ENCODE results near the gene SLC34A1. TPM values are rescaled to one million over a fixed set of nuclear protein-coding genes. Genes with fewer than 3 reads are reported as not detected.

The SLC34A1 gene
- total RNA-seq, 2 donors from 2014 or later = not detected

DNA sequence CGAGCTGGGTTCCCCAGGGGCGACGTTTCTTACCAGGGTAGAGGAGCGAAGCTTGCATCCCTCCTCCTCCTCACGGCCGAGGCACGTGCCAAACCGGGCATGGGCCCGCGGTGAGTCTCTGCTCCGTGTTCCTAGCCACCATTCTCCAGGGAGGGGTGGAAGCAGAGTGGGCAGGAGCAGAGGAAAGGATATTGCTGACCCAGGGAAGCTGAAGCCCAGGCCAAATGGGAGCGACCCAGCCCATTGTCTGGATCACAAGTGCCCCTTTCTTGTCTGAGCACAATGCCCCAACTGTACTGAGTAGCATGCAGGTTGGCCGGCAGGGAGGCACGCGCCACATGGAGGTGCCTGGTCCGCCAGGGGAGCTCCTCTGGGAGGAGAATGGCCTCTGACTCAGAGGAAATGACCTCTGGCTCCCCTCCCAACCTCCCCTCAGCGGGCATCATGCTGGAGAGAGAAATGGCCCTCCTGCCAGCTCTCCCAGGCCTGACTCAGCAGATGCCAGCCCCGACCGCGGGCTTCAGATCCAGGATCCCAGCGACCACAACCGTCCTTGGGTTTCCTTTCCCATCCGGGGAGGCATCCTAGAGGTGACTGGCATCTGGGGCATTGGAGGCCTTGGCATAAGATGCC, 63.5 kb downstream of the SLC34A1 start:
- peak; percentile 87 for DNase-seq (ENCODE audit: low spot score)
- intact Hi-C loops (cut with DNase I) = no loop called here

Other genes with a start within 250 kb of the SLC34A1 start
- 10 to 100 TPM; 17.4 to 18.6 TPM for gene RAB24, start 80.7 kb upstream of the SLC34A1 start, total RNA-seq
- gene PRELID1, start 80.6 kb upstream of the SLC34A1 start, total RNA-seq = 10 to 100 TPM; 81.8 to 91.9 TPM
- gene MXD3, start 72.5 kb upstream of the SLC34A1 start, total RNA-seq = 1 to 10 TPM; 5.4 to 6.1 TPM
- 10 to 100 TPM; 72.4 to 95.7 TPM for gene LMAN2, start 32.8 kb upstream of the SLC34A1 start, total RNA-seq
- 10 to 100 TPM; 11.3 to 13.4 TPM for gene RGS14, start 26.5 kb upstream of the SLC34A1 start, total RNA-seq
- not detected for gene PFN3, start 16.2 kb downstream of the SLC34A1 start, total RNA-seq
- under 1 TPM; 0.38 to 0.93 TPM for gene F12, start 25.1 kb downstream of the SLC34A1 start, total RNA-seq
- gene GRK6, start 42.2 kb downstream of the SLC34A1 start, total RNA-seq = 10 to 100 TPM; 22.9 to 28.2 TPM
- gene PRR7, start 62.4 kb downstream of the SLC34A1 start, total RNA-seq = 1 to 10 TPM in 1 of 2 donors, under 1 TPM in 1; 0.79 to 2.0 TPM
- 100 to 1,000 TPM in 1 of 2 donors, 10 to 100 TPM in 1; 94.9 to 121 TPM for gene DBN1, start 89.2 kb downstream of the SLC34A1 start, total RNA-seq
- gene PDLIM7, start 113.2 kb downstream of the SLC34A1 start, total RNA-seq = 100 to 1,000 TPM; 448 to 580 TPM
- 10 to 100 TPM in 1 of 2 donors, 1 to 10 TPM in 1; 8.0 to 19.2 TPM for gene DOK3, start 125.4 kb downstream of the SLC34A1 start, total RNA-seq
- 10 to 100 TPM; 52.1 to 52.6 TPM for gene DDX41, start 132.5 kb downstream of the SLC34A1 start, total RNA-seq
- 10 to 100 TPM; 33.6 to 36.5 TPM for gene FAM193B, start 170.1 kb downstream of the SLC34A1 start, total RNA-seq
- gene TMED9, start 207.8 kb downstream of the SLC34A1 start, total RNA-seq = 100 to 1,000 TPM; 117 TPM
- 10 to 100 TPM; 17.1 to 17.6 TPM for gene B4GALT7, start 215.7 kb downstream of the SLC34A1 start, total RNA-seq

Data from posterior vena cava (tissue), 2 donors.